Stimulated activated CD8-positive, alpha-beta memory T cell treated with anti-CD3 and anti-CD28 coated beads, Interleukin-2, amount 100 ng/mL, for 1 hour (primary cell): Measurements from ENCODE around the gene KIAA0513.
"Not testable (repeated sequence)": the region's sequence is repeated elsewhere in the genome, so short reads cannot be mapped to it uniquely, and the experiment has no call there.

Source experiments
- DNase-seq, 2 donors: peaks; one replicate each; pipeline ENCODE4 v3.0.0-alpha.2; 2020; ENCODE audit warnings: low read depth in 2 of 2

The KIAA0513 gene

DNA sequence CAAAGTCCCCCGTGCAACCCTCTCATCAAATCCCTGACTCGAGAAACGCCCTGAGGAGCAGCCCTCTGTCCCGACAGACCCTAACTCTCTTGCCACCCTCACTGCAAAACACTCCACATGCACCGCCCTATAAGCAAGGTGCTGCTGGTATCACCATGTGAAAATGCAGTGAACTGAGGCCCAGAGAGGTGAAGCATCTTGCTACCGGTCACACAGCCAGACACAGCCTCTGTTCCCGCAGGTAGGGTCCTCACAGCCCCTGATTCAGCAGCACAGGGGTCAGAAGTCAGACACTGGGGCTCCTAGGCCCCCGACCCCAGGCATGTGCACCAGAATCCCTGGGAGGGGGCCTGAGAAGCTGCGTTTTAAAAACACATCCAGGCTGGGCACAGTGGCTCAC, 83.6 kb downstream of the KIAA0513 start:
- no peak for DNase-seq

- DNase-seq, result no peak
These were observed 84.8 kb downstream of the KIAA0513 start, which contains the start of gene CIBAR2 for GRCh38 chr16:85112364-85112763. CIBAR2 (minus strand) TSS chr16:85112472; CDS start chr16:85112352, 120 bp downstream.

DNA sequence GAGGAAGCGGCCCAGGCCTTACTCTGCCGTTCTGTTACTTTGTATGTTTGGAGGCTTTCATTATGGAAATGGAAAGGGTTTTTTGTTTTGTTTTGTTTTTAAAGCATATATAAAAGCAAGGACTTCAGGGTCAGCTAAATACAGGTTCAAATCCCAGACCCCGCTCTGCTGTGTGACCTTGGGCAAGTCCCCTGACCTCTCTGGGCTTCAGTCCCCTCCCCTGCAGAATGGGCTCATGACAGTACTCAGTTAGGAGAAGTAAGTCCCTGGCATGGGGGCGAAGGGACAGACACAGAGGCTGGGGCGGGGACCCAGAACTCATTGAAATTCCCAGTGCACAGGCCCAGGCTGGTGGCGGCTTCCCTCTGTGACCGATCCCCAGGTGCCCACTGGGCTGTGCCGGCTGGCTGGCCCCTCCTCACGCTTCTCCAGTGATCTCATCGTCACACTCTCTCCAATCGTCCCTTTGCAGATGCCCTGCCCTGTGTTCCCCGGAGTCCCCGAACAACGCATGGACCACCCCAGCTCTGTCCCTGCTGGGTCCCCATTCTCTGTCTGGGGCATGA, 85.7 kb downstream of the KIAA0513 start:
- no peak for DNase-seq

DNA sequence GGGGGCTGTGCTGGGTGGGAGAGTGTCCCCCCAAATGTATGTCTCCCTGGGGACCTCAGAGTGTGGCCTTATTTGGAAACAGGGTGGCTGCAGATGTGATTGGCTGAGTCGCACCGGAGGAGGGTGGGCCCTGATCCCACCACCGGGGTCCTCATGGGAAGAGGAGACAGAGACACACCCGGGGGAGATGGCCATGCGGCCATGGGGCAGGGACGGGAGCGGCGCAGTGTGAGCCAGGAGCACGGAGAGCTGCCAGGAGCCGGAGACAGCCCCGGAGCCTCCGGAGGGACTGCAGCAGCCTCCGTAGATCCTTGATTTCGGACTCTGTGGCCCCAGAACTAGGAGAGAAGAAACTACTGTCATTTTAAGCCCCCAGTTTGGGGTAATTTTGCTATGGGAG, 86.3 kb downstream of the KIAA0513 start:
- no peak for DNase-seq

- peak; percentile 56 to 60 for DNase-seq
These were observed 87.4 kb downstream of the KIAA0513 start for GRCh38 chr16:85114909-85115567.

DNA sequence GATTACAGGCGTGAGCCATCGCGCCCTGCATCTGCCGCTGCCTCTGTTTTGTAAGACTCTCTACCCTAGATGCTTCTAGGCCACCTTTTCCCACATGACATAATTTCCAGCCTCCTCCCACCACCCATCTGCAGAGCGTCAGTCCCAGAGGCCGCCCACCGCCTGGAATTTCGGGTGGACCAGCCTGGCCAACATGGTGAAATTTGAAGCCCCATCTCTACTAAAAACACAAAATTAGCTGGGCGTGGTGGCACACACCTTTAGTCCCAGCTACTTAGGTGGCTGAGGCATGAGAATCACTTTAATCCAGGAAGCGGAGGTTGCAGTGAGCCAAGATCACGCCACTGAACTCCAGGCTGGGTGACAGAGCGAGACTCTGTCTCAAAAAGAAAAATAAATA, 89.8 kb downstream of the KIAA0513 start:
- DNase-seq, result no peak

- no peak for DNase-seq
These were observed 92.4 kb downstream of the KIAA0513 start for GRCh38 chr16:85120006-85120340.

DNA sequence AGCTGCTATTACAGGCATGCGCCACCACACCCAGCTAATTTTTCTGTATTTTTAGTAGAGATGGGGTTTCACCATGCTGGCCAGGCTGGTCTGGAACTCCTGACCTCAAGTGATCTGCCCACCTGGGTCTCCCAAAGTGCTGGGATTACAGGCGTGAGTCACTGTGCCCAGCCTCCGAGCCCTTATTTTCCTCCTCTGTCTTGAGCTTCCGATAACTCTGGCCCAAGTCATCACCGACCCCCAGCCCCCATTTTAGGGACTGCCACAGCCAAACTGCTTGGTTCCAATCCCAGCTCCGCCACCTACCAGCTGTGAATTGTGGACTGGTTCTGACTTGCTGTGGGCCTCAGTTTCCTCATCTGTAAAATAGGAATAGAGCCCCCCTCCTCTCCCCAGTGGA, 95.8 kb downstream of the KIAA0513 start:
- DNase-seq, result not testable (repeated sequence)

- no peak for DNase-seq
These were observed 96.5 kb downstream of the KIAA0513 start for GRCh38 chr16:85123891-85124635.

DNA sequence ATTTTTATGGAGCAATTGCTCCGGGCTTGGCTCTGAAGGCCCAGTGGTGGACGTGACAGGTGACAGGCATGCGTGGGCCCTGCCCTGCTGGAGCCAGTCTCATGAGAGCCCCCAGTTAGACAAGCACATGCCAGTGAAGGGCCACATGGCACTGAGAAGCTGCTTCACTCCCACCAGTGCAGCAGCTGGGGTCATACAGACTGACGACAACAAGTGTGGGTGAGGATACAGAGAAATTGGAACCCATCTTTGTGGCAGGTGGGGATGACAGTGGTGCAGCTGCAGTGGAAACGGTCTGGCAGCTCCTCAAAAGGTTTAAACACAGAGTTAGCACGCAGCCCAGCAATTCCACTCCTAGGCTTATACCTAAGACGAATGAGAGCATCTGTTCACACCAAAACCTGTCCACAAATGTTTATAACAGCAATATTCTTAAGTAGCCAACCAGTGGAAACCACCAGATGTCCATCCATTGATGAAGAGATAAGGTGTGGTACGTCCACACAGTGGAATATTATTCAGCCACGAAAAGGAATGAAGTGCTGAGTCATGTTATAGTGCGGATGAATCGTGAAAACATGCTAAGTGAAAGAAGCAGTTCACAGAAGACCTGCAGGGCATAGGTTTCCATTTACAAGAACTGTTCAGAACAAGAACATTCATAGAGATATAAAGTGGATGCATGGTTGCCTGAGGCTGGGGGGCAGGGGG, 97.2 kb downstream of the KIAA0513 start:
- no peak for DNase-seq

- DNase-seq, result no peak
These were observed 98.2 kb downstream of the KIAA0513 start for GRCh38 chr16:85125570-85126393.

- no peak for DNase-seq
These were observed 98.8 kb downstream of the KIAA0513 start for GRCh38 chr16:85126394-85126704.

DNA sequence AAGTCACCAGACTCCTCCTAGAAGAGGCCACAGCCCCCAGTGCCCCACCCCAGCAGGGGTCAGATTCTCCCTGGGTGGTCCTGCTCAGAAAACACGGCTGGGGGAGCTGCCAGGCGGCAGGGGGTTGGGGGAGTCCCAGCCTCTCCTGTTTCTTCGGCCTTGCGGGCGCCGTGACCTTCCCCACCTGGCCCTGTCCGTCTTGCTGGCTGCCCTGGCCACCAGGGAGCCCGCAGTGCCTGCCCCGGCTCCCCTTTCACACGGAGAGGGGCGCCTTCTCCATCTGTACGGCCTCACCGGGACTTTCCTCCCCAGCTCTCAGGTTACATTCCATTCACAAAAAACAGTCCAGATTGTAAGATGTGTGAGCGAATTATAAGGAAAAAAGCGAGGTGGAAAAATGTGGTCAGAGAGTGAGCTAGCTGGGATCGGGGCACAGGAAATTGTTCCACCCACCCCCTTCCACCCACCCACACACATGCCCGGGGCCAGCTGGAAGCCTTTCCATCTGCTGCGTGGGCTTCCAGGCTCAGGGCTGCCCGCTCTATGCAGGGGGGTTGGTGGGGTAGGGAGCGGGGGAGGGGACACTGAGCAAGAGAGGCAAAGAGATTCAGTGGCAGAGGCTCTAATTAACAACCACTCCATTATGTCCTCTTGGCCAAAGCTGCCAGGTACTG, 99.2 kb downstream of the KIAA0513 start:
- no peak for DNase-seq

DNA sequence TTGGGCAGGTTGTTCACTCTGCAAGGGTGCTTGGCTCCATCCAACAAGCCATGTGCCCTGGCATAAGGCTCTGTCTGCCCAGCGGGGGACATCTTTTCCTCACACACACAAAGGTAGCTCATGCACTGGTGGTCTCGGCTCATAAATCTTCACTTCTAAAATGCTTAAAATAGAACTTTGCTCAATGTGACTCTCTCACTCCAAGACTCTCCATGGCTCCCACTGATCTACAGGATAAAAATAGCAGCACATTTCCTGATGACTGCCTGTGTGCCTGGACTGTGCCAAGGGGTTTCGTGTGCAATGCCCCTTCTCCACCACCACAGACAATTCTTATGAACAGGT, 99.8 kb downstream of the KIAA0513 start:
- no peak for DNase-seq

GRCh38 chr16:85128079-85128837, 100.7 kb downstream of the KIAA0513 start:
- DNase-seq, result no peak

- no peak for DNase-seq
These were observed 102.5 kb downstream of the KIAA0513 start for GRCh38 chr16:85129876-85130704.

DNA sequence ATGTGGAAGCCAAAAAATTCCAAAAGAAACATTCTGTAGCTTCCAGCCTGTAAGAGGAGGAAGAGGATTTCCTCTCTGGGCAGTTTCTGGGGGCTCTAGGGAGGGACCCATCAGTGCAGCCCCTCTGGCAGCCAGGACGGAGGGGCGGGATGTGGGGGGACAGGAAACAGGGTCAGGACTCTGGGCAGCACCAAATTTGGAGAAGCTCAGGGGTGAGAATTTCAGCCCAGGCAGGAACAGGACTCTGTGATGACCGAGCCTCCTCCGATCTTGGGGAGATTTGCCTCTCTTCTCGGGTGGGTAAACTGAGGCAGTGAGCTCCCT, 103.1 kb downstream of the KIAA0513 start:
- no peak for DNase-seq

DNA sequence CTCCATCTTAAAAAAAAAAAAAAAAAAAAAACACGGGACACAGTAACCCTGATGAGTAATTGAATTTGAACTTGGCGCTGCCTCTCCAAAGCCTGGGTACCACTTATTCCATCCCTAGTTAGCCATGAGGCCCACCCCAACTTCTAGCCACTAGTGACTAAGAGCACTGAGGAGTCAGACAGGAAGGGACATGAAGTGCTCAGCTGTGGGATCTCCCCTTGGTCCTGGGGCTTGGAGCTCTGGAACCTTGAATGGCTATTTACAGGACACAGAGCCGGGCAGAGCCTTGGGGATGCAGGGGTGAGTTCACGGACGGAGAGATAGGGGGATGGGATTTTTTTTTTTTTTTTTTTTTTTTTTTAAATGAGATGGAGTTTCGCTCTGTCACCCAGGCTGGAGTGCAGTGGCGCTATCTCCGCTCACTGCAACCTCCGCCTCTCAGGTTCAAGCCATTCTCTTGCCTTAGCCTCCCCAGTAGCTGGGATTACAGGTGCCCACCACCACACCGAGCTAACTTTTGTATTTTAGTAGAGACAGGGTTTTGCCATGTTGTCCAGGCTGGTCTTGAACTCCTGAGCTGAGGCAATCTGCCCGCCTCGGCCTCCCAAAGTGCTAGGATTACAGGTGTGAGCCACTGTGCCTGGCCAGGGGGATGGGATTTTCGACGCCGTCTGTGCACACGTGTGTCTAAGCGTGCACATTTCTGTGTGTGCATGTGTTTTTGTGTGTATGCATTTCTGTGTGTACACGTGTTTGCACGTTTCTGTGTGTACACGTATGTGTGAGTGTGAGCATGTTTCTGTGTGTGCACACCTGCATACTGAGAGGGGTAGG, 105.1 kb downstream of the KIAA0513 start:
- no peak for DNase-seq

- DNase-seq, result no peak
These were observed 105.7 kb downstream of the KIAA0513 start for GRCh38 chr16:85133290-85133599.
